Lung (tissue), 12 donors: ENCODE measurements around the gene ETNK2. TPM values are rescaled to one million over a fixed set of nuclear protein-coding genes. Genes with fewer than 3 reads are reported as not detected.
A peak's percentile ranks its signal among the peaks of the same experiment; 100 is the strongest.

ENCODE experiments used
- ATAC-seq: fragments of 200-7000 bp; cut with Tn5 transposase; one replicate; pipeline ENCODE4 v1.9.1; 2020; ENCODE audit warnings: moderate number of reproducible peaks; ENCODE audit not compliant: insufficient read depth, low FRiP score
- DNase-seq, 3 donors: peaks; one replicate each; pipeline ENCODE4 v3.0.0-alpha.2; 2013 to 2017
- H3K27ac ChIP-seq, 2 donors: one replicate each; pipeline ENCODE4 v1.5.1; 2013; ENCODE audit warnings: mild to moderate bottlenecking in 2 of 2, moderate library complexity in 2 of 2, control low read depth in 1 of 2, inconsistent platforms in 1 of 2, low read depth in 1 of 2, low read length in 1 of 2
- H3K27me3 ChIP-seq, 3 donors: one replicate each; pipeline ENCODE4 v1.5.1; 2013; ENCODE audit warnings: low read length in 2 of 3; ENCODE audit not compliant: control insufficient read depth in 3 of 3, insufficient read depth in 3 of 3
- H3K36me3 ChIP-seq, 4 donors: one replicate each; pipeline ENCODE4 v1.5.1; 2013; ENCODE audit warnings: low read length in 4 of 4, mild to moderate bottlenecking in 1 of 4, moderate library complexity in 1 of 4; ENCODE audit not compliant: control insufficient read depth in 4 of 4, insufficient read depth in 4 of 4
- H3K4me1 ChIP-seq, 5 donors: one replicate each; pipeline ENCODE4 v1.5.1; 2013; ENCODE audit warnings: low read length in 5 of 5, mild to moderate bottlenecking in 2 of 5, moderate library complexity in 1 of 5; ENCODE audit not compliant: control insufficient read depth in 5 of 5, insufficient read depth in 5 of 5
- H3K4me3 ChIP-seq: one replicate; pipeline ENCODE4 v1.5.1; 2013; ENCODE audit warnings: mild to moderate bottlenecking, control low read depth, moderate library complexity
- H3K9ac ChIP-seq, 2 donors: one replicate each; pipeline ENCODE4 v1.5.1; 2013; ENCODE audit warnings: low read length in 2 of 2, control low read depth in 1 of 2; ENCODE audit not compliant: insufficient read depth in 1 of 2
- H3K9me3 ChIP-seq, 4 donors: one replicate each; pipeline ENCODE4 v1.5.1; 2013; ENCODE audit warnings: low read length in 3 of 4, mild to moderate bottlenecking in 1 of 4, moderate library complexity in 1 of 4; ENCODE audit not compliant: control insufficient read depth in 4 of 4, insufficient read depth in 3 of 4
- CTCF ChIP-seq: IDR thresholded peaks from 2 replicates; pipeline ENCODE4 v1.5.1; 2012; ENCODE audit warnings: mild to moderate bottlenecking; ENCODE audit errors: control extremely low read depth, extremely low read depth
- WGBS, 2 donors: extraction: QIAGEN DNeasy Blood & Tissue Kit; methylation state at CpG; one replicate each; pipeline ENCODE4 v1.1.7; 2013; 5-methylcytosine and 5-hydroxymethylcytosine counted together
- polyA plus RNA-seq, 2 donors: library from polyadenylated mRNA; stranded (reverse); fragments of 200-250 nt; gene quantifications; one replicate each; pipeline ENCODE4 v1.2.1, GENCODE V29; 2013
- total RNA-seq, 2 donors: library from RNA; depleted of rRNA in 1 of 2; stranded (reverse); fragments of >200 nt in 1 of 2; gene quantifications; one replicate each; pipeline ENCODE4 v1.2.1, GENCODE V29; 2014 to 2021
- donor health status: control.
- donor health status: control.
- donor health status: Bipolar disorder and iron deficiency.
- donor health status: healthy.
- donor health status: DM: yes; HTN: yes; CAD: no.

ETNK2 gene
- total and polyA plus RNA-seq, 4 donors = 2.2 to 5.8 (median 3.9) TPM

DNA sequence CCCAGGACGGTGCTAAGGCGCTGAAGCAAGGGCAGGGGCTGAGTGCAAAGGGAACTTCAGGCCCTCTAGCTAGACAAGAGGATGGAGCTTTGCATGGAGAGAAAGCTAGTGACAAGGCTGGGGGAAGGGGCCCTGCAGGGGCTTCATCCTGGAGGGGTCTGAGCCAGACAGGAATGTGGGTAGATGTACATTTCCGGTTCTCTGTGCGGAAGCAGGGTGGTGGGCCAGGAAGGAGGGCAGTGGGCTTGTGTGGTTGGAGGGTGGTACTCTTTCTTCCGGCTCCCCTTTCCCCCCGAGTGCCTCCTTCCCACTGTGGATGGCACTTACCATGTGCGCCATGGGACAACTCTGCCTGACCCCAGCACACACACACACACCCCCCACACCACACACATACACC is 42.9 kb upstream of the ETNK2 start:
- H3K4me3 ChIP-seq = no peak overlapping the region
- peaks cover 0 to 8% (median under 1%) of the 10 kb centered on the region in 3 donors for H3K27me3 ChIP-seq
- peaks cover 0 to 20% (median 4%) of the 10 kb centered on the region in 5 donors for H3K4me1 ChIP-seq
- DNase-seq (no peak), ATAC-seq (no peak)
- WGBS, 2 donors = 22 to 61% methylated on average over 6 to 7 of the region's 7 CpGs
- no peak overlapping the region for H3K27ac ChIP-seq
- H3K36me3 ChIP-seq = no peaks in the 10 kb centered on the region
- no peak for TF ChIP-seq CTCF
- H3K9ac ChIP-seq = no peak overlapping the region
- H3K9me3 ChIP-seq = peaks cover 0 to 6% (median 0%) of the 10 kb centered on the region in 4 donors

GRCh38 chr1:204194080-204194479 is 42.2 kb upstream of the ETNK2 start:
- ATAC-seq = no peak
- WGBS, 2 donors = 76 to 93% methylated on average over 2 of the region's 2 CpGs
- Histone ChIP-seq H3K27ac (no peak overlapping the region), H3K4me3 (no peak overlapping the region), H3K36me3 (no peaks in the 10 kb centered on the region), H3K9me3 (peaks cover 0 to 6% (median 0%) of the 10 kb centered on the region in 4 donors), H3K9ac (no peak overlapping the region), H3K27me3 (peaks cover 0 to 9% (median 7%) of the 10 kb centered on the region in 3 donors), H3K4me1 (peaks cover 0 to 20% (median 5%) of the 10 kb centered on the region in 5 donors)
- peak in 1 of 3 donors; percentile 50 for DNase-seq
- no peak for TF ChIP-seq CTCF

GRCh38 chr1:204192589-204193352 is 40.9 kb upstream of the ETNK2 start:
- Histone ChIP-seq H3K9me3 (peaks cover 0 to 6% (median 0%) of the 10 kb centered on the region in 4 donors), H3K4me3 (no peak overlapping the region), H3K36me3 (no peaks in the 10 kb centered on the region), H3K9ac (no peak overlapping the region), H3K4me1 (peaks cover 0 to 20% (median 5%) of the 10 kb centered on the region in 5 donors), H3K27ac (no peak overlapping the region), H3K27me3 (peaks cover 0 to 17% (median 10%) of the 10 kb centered on the region in 3 donors)
- ATAC-seq (no peak), DNase-seq (no peak)
- 73 to 83% methylated on average over 3 of the region's 3 CpGs for WGBS, 2 donors
- TF ChIP-seq CTCF = no peak
